Endothelial cell of umbilical vein (primary cell): ENCODE data around the gene COQ9. TPM values are rescaled to one million over a fixed set of nuclear protein-coding genes. Genes with fewer than 3 reads are reported as not detected.

Source experiments
- BruUV-seq: library from RNA; stranded (reverse); fragments of 400-500 nt; replicated peaks from 2 replicates; lab custom pipeline; 2021; lab: Mats Ljungman, UMichigan
- CTCF ChIA-PET: fragments of 300-600, 350-600 bp; sonication (Branson Sonifier 250); formaldehyde crosslinking; loops from one replicate; lab custom pipeline; 2021; ENCODE audit warnings: antibody characterized with exemption, inconsistent platforms; lab: Charles Lee
- POLR2A ChIA-PET: fragments of 300-600, 350-600 bp; sonication (Branson Sonifier 250); formaldehyde crosslinking; loops from one replicate; lab custom pipeline; 2021; ENCODE audit warnings: antibody characterized with exemption, inconsistent platforms; lab: Charles Lee
- DNase-seq: peaks from one replicate; pipeline ENCODE4 v3.0.0-alpha.2; 2011; ENCODE audit warnings: low read depth, low spot score
- FAIRE-seq: peaks from 2 replicates; lab custom pipeline; 2011; peaks lifted over from hg19 to GRCh38; lab: Jason Lieb, UNC
- H2AFZ ChIP-seq: 2 replicates; pipeline ENCODE4 v1.6.0; 2012; ENCODE audit warnings: low read depth, low read length, control low read depth, inconsistent platforms
- H3K27ac ChIP-seq: 2 replicates; pipeline ENCODE4 v1.5.1; 2011; ENCODE audit warnings: low read depth, mild to moderate bottlenecking, control low read depth, low read length, moderate library complexity; ENCODE audit not compliant: insufficient read depth
- H3K27me3 ChIP-seq, 2 experiments: 2 replicates each; pipeline versions ENCODE4 v1.6.0 to v1.6.1; 2011; ENCODE audit warnings: low read length in 2 of 2, mixed read lengths in 1 of 2; ENCODE audit not compliant: control insufficient read depth in 2 of 2, insufficient read depth in 2 of 2
- H3K36me3 ChIP-seq, 2 experiments: 2 replicates in 1 of 2; 3 replicates in 1 of 2; pipeline ENCODE4 v1.5.1; 2011; ENCODE audit warnings: low read length in 2 of 2, mild to moderate bottlenecking in 1 of 2, moderate library complexity in 1 of 2; ENCODE audit not compliant: control insufficient read depth in 2 of 2, insufficient read depth in 2 of 2; ENCODE audit errors: extremely low read depth in 1 of 2
- H3K4me1 ChIP-seq: 3 replicates; pipeline ENCODE4 v1.5.1; 2011; ENCODE audit warnings: mild to moderate bottlenecking, low read length; ENCODE audit not compliant: control insufficient read depth, insufficient read depth; ENCODE audit errors: extremely low read depth
- H3K4me2 ChIP-seq: 2 replicates; pipeline ENCODE4 v1.6.1; 2011; ENCODE audit warnings: low read length, control low read depth, mixed read lengths; ENCODE audit not compliant: insufficient read depth
- H3K4me3 ChIP-seq, 3 experiments: fragments of 200-600 bp in 1 of 3; sonication (generic), shearing (Covaris generic) in 1 of 3; replicated peaks in 1 of 3; 2 replicates each; pipeline ENCODE4 v1.5.1; 2011 to 2016; ENCODE audit warnings: control low read depth in 3 of 3, low read length in 3 of 3, mild to moderate bottlenecking in 2 of 3, inconsistent platforms in 1 of 3, low read depth in 1 of 3, moderate library complexity in 1 of 3; ENCODE audit not compliant: insufficient read depth in 1 of 3
- H3K79me2 ChIP-seq: 2 replicates; pipeline ENCODE4 v1.6.0; 2012; ENCODE audit warnings: low read length, inconsistent platforms; ENCODE audit not compliant: control insufficient read depth, insufficient read depth
- H3K9ac ChIP-seq: replicated peaks from 2 replicates; pipeline ENCODE3; 2011; ENCODE audit warnings: low read length, control low read depth; ENCODE audit not compliant: insufficient read depth; ENCODE audit errors: extremely low read depth
- H3K9me1 ChIP-seq: replicated peaks from 3 replicates; pipeline ENCODE4 v1.6.0; 2011; ENCODE audit warnings: mild to moderate bottlenecking, low read length; ENCODE audit not compliant: control insufficient read depth, insufficient read depth; ENCODE audit errors: extremely low read depth
- H3K9me3 ChIP-seq: replicated peaks from 2 replicates; pipeline ENCODE4 v1.5.1; 2012; ENCODE audit warnings: low read length, inconsistent platforms; ENCODE audit not compliant: control insufficient read depth, insufficient read depth
- H4K20me1 ChIP-seq: replicated peaks from 2 replicates; pipeline ENCODE3; 2011; ENCODE audit warnings: mild to moderate bottlenecking, low read length; ENCODE audit not compliant: control insufficient read depth, insufficient read depth; ENCODE audit errors: extremely low read depth
- CTCF ChIP-seq, 2 donors: IDR thresholded peaks; 1 replicate in 1 of 2; 2 replicates in 1 of 2; pipeline ENCODE4 v1.5.1; 2011; ENCODE audit warnings: low read length in 2 of 2, mild to moderate bottlenecking in 2 of 2, moderate library complexity in 2 of 2, control low read depth in 1 of 2, inconsistent platforms in 1 of 2, low read depth in 1 of 2; ENCODE audit not compliant: insufficient read depth in 1 of 2; ENCODE audit errors: extremely low read depth in 1 of 2
- POLR2AphosphoS5 ChIP-seq: IDR thresholded peaks from 2 replicates; pipeline ENCODE4 v1.6.1; 2012; ENCODE audit warnings: low read depth, mild to moderate bottlenecking, control low read depth, low read length, moderate library complexity; ENCODE audit not compliant: insufficient read depth
- dilution Hi-C: fragments of 300-500 bp; cut with MboI; formaldehyde crosslinking; loops from one replicate; pipeline ENCODE4 v1.15.0; 2019; ENCODE audit warnings: low sequenced_read_pairs; ENCODE audit not compliant: extremely low pct_ligation_motif_present
- intact Hi-C: fragments of 100-400 bp; cut with micrococcal nuclease; formaldehyde crosslinking; loops from one replicate; pipeline ENCODE4 v1.10.0; 2022
- polyA plus RNA-seq, 4 experiments: library from polyadenylated mRNA; depleted of rRNA in 3 of 4; stranded (reverse) in 3 of 4; unstranded in 1 of 4; fragments of >200 nt; gene quantifications; 2 replicates each; pipeline versions ENCODE4 v1.2.1 to v1.2.3, GENCODE V29; 2011 to 2012; ENCODE audit warnings: missing spikeins in 1 of 4
- total RNA-seq: library from RNA; stranded (reverse); gene quantifications from 2 replicates; pipeline ENCODE4 v1.2.3, GENCODE V29; 2021

COQ9 gene
- total and polyA plus RNA-seq, 2 donors (not counting 3 experiments of a cell fraction or from before 2014, with no cell fraction given) = 42.5 to 78.3 TPM

DNA sequence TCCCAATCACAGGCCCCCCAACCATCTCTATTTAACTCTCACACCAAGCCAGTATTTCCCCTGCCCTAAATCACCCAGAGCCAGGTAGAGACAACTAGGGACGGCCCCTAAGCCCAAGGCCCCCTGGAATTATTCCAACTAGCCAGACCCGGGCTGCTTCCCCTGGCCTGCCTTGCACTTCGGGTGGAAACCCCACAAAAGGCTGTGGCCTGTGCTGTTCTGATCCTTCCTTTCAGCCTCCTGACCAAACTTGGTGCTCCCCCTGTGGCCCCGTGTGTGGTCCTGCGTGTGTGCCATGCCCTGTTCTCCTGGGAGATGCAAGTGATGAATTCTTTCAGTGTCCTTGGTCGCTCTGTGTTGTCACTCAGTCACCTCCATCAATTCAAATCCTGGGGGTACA lies 27.8 kb upstream of the COQ9 start:
- no TSS peak for BruUV-seq
- Histone ChIP-seq H4K20me1 (no peaks in the 10 kb centered on the region), H3K36me3 (no peaks in the 10 kb centered on the region), H3K4me2 (no peak overlapping the region), H3K27ac (no peak overlapping the region), H3K4me1 (peaks cover 7% of the 10 kb centered on the region), H3K9me1 (no peaks in the 10 kb centered on the region), H3K27me3 (no peaks in the 10 kb centered on the region), H3K4me3 (no peak overlapping the region), H3K9ac (no peak overlapping the region), H3K9me3 (no peaks in the 10 kb centered on the region), H3K79me2 (no peaks in the 10 kb centered on the region), H2AFZ (no peak overlapping the region)
- DNase-seq (no peak), FAIRE-seq (no peak)
- peak in 1 of 2 donors; percentile 0 for TF ChIP-seq CTCF (IDR thresholded peaks at IDR 0.05; ENCODE audit: extremely low read depth in 1 of 2, insufficient read depth in 1 of 2, low read depth in 1 of 2, low read length in 2 of 2)
- no peak for TF ChIP-seq POLR2AphosphoS5
- ChIA-PET POLR2A (no interaction called here), CTCF (interaction anchor here (0.8 to 16.2 kb wide), 5 partner anchors 15 to 114 kb away, joined by 3 to 507 read pairs (median 17); partner anchors contain the start of genes CCL17, CIAPIN1 and COQ9)
- dilution Hi-C loops = loop anchor here (25.0 kb wide), 1 partner anchor 107 kb away; no protein-coding TSS in a partner anchor
- intact Hi-C loops = loop anchor here (1.0 to 5.0 kb wide), 3 partner anchors 100 to 337 kb away; partner anchors contain the start of genes PSME3IP1 and RSPRY1
